ENCODE data around the gene ADGRB2. TPM values are rescaled to one million over a fixed set of nuclear protein-coding genes. Genes with fewer than 3 reads are reported as not detected.
A peak's percentile ranks its signal among the peaks of the same experiment; 100 is the strongest.

ADGRB2 gene
- polyA plus RNA-seq, 3 donors: not detected

DNA sequence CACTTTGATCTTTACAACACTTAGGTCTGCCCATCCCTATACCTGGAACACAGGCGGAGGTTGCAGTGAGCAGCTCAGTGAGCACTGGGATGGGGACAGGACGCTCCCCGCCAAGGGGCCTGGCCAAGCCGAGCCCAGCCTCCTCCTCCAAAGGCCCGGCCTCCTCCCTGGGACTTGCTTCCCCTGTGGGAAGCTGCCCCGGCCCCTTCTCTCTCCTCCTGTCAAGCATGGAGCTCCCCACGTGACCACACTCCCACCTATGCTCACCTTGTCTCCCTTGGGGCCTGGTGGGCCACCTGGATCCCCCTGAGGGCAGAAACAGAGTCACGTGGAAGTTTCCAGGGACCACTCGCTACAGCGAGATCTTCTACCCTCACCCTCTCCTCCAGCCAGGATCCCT lies 73.2 kb downstream of the ADGRB2 start:
- Histone ChIP-seq H3K4me2 (replicated peaks; ENCODE audit: extremely low read depth, low read length, poor library complexity, severe bottlenecking) (no peak overlapping the region), H3K9me3 (replicated peaks in 1 of 2; ENCODE audit: control insufficient read depth in 1 of 2, insufficient read depth in 1 of 2, low read length in 2 of 2) (no peaks in the 10 kb centered on the region), H2AFZ (ENCODE audit: insufficient read depth, low read depth, low read length, poor library complexity, severe bottlenecking) (no peak overlapping the region), H3K79me2 (ENCODE audit: insufficient read depth, low read length) (no peaks in the 10 kb centered on the region), H3K27me3 (ENCODE audit: control insufficient read depth in 2 of 2, insufficient read depth in 2 of 2, low read length in 2 of 2) (no peaks in the 10 kb centered on the region), H3K36me3 (replicated peaks in 1 of 2; ENCODE audit: control insufficient read depth in 1 of 2, insufficient read depth in 2 of 2, low read length in 2 of 2) (no peaks in the 10 kb centered on the region), H4K20me1 (ENCODE audit: insufficient read depth, low read length) (no peaks in the 10 kb centered on the region), H3K4me1 (ENCODE audit: control insufficient read depth in 1 of 2, insufficient read depth in 2 of 2, low read length in 2 of 2) (no peaks in the 10 kb centered on the region), H3K9ac (ENCODE audit: insufficient read depth, low read length, poor library complexity, severe bottlenecking) (no peak overlapping the region), H3K4me3 (replicated peaks in 1 of 3; ENCODE audit: low read depth in 2 of 3, low read length in 3 of 3) (no peak overlapping the region), H3K27ac (ENCODE audit: low read depth in 1 of 2, low read length in 2 of 2) (no peak overlapping the region)
- intact Hi-C loops (cut with micrococcal nuclease): no loop called here
- no peak overlapping the region for H3K4me3 Mint-ChIP-seq
- no peak overlapping the region for H3K27ac Mint-ChIP-seq
- peaks cover 0 to 2% (median 1%) of the 10 kb centered on the region in 3 donors for H3K27me3 Mint-ChIP-seq (ENCODE audit: low read depth in 3 of 3)
- no peaks in the 10 kb centered on the region for H3K36me3 Mint-ChIP-seq
- no peak for DNase-seq
- H3K9me3 Mint-ChIP-seq: peaks cover 0 to 2% (median 0%) of the 10 kb centered on the region in 7 donors
- 96% methylated on average over 9 of the region's 10 CpGs for WGBS (ENCODE audit: insufficient coverage)
- H3K4me1 Mint-ChIP-seq: no peaks in the 10 kb centered on the region
- TF ChIP-seq, protein P1, sequence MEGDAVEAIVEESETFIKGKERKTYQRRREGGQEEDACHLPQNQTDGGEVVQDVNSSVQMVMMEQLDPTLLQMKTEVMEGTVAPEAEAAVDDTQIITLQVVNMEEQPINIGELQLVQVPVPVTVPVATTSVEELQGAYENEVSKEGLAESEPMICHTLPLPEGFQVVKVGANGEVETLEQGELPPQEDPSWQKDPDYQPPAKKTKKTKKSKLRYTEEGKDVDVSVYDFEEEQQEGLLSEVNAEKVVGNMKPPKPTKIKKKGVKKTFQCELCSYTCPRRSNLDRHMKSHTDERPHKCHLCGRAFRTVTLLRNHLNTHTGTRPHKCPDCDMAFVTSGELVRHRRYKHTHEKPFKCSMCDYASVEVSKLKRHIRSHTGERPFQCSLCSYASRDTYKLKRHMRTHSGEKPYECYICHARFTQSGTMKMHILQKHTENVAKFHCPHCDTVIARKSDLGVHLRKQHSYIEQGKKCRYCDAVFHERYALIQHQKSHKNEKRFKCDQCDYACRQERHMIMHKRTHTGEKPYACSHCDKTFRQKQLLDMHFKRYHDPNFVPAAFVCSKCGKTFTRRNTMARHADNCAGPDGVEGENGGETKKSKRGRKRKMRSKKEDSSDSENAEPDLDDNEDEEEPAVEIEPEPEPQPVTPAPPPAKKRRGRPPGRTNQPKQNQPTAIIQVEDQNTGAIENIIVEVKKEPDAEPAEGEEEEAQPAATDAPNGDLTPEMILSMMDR (IDR thresholded peaks at IDR 0.05): no peak

DNA sequence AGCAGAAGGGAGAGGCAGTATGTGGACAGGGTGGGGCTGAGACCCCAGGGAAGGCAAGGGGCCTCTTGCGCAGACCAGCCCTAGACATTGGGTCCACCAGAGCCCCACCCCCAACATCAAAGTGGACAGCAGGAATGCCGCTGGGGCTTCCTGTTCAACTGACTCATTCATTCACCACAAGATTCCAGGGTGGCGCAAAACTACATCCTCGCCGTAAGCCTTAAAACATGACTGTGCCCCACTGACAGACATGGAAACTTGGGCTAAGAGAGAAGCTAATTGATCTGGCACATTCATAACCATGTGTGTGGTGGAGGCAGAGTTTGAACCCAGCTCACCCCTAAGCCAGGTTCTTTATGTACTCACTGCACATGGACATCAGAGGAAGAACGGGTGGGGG lies 74.3 kb downstream of the ADGRB2 start:
- H3K36me3 ChIP-seq (replicated peaks in 1 of 2; ENCODE audit: control insufficient read depth in 1 of 2, insufficient read depth in 2 of 2, low read length in 2 of 2): no peaks in the 10 kb centered on the region
- Mint-ChIP-seq H3K4me3 (no peak overlapping the region), H3K9me3 (peaks cover 0 to 2% (median 0%) of the 10 kb centered on the region in 7 donors), H3K4me1 (no peaks in the 10 kb centered on the region), H3K36me3 (no peaks in the 10 kb centered on the region), H3K27ac (no peak overlapping the region), H3K27me3 (ENCODE audit: low read depth in 3 of 3) (peaks cover 0 to 2% (median 0%) of the 10 kb centered on the region in 3 donors)
- no peaks in the 10 kb centered on the region for H3K4me1 ChIP-seq (ENCODE audit: control insufficient read depth in 1 of 2, insufficient read depth in 2 of 2, low read length in 2 of 2)
- TF ChIP-seq, protein P1 (IDR thresholded peaks at IDR 0.05): no peak
- no peak overlapping the region for H3K4me3 ChIP-seq (replicated peaks in 1 of 3; ENCODE audit: low read depth in 2 of 3, low read length in 3 of 3)
- intact Hi-C loops (cut with micrococcal nuclease): no loop called here
- no peaks in the 10 kb centered on the region for H3K27me3 ChIP-seq (ENCODE audit: control insufficient read depth in 2 of 2, insufficient read depth in 2 of 2, low read length in 2 of 2)
- no peaks in the 10 kb centered on the region for H4K20me1 ChIP-seq (ENCODE audit: insufficient read depth, low read length)
- H3K4me2 ChIP-seq (replicated peaks; ENCODE audit: extremely low read depth, low read length, poor library complexity, severe bottlenecking): no peak overlapping the region
- H3K9me3 ChIP-seq (replicated peaks in 1 of 2; ENCODE audit: control insufficient read depth in 1 of 2, insufficient read depth in 1 of 2, low read length in 2 of 2): no peaks in the 10 kb centered on the region
- DNase-seq: peak in 1 of 3 donors; percentile 26
- no peaks in the 10 kb centered on the region for H3K79me2 ChIP-seq (ENCODE audit: insufficient read depth, low read length)
- no peak overlapping the region for H2AFZ ChIP-seq (ENCODE audit: insufficient read depth, low read depth, low read length, poor library complexity, severe bottlenecking)
- H3K9ac ChIP-seq (ENCODE audit: insufficient read depth, low read length, poor library complexity, severe bottlenecking): no peak overlapping the region
- 54% methylated on average over 6 of the region's 6 CpGs for WGBS (ENCODE audit: insufficient coverage)
- H3K27ac ChIP-seq (ENCODE audit: low read depth in 1 of 2, low read length in 2 of 2): no peak overlapping the region

All from CD14-positive monocyte (primary cell).